Measurements from ENCODE around the gene ACAA1. TPM values are rescaled to one million over a fixed set of nuclear protein-coding genes. Genes with fewer than 3 reads are reported as not detected.
A peak's percentile ranks its signal among the peaks of the same experiment; 100 is the strongest.

ACAA1 gene
- total RNA-seq, 1 experiment from 2014 or later: 44.3 TPM

GRCh38 chr3:38170722-38171121 is 33.8 kb upstream of the ACAA1 start:
- peaks cover 35 to 39% of the 10 kb centered on the region in 2 experiments for H3K4me1 Mint-ChIP-seq
- no peaks in the 10 kb centered on the region for H3K27me3 Mint-ChIP-seq (ENCODE audit: low read depth)
- no peak overlapping the region for H2BK12ac ChIP-seq (ENCODE audit: insufficient read length, low read depth, low read length)
- no peak overlapping the region for H4K5ac ChIP-seq (ENCODE audit: insufficient read length, low read depth, low read length)
- no peak for TF ChIP-seq CTCF (conservative IDR thresholded peaks at IDR 0.05)
- H3K4me2 ChIP-seq (ENCODE audit: insufficient read depth, insufficient read length, low read length): no peak overlapping the region
- no peak overlapping the region for H4K8ac ChIP-seq (replicated peaks; ENCODE audit: insufficient read length, low read depth, low read length)
- H4K20me1 ChIP-seq (ENCODE audit: control insufficient read depth, insufficient read depth, insufficient read length): no peaks in the 10 kb centered on the region
- no peak overlapping the region for H4K91ac ChIP-seq (ENCODE audit: insufficient read length, low read depth, low read length)
- no peak overlapping the region for H2BK20ac ChIP-seq (ENCODE audit: low read depth, low read length, poor library complexity, severe bottlenecking)
- H3K27ac Mint-ChIP-seq: peak overlapping the region in 1 of 3 experiments; percentile 61; a peak in 2 of 7 replicates
- H3K9me3 Mint-ChIP-seq: no peaks in the 10 kb centered on the region
- H3K23ac ChIP-seq (ENCODE audit: insufficient read length, low read depth, low read length): no peak overlapping the region
- no CpG with 5 or more reads among the region's 4 CpGs for WGBS (ENCODE audit: extremely low coverage, insufficient read length, low lambda C conversion rate)
- no peak overlapping the region for H2BK5ac ChIP-seq (ENCODE audit: insufficient read length, low read length)
- H3K9me3 ChIP-seq (ENCODE audit: control insufficient read depth, low read depth, low read length): no peaks in the 10 kb centered on the region
- no peak overlapping the region for H2BK15ac ChIP-seq (ENCODE audit: low read depth, low read length)
- H2BK120ac ChIP-seq (ENCODE audit: low read depth, low read length, poor library complexity, severe bottlenecking): no peak overlapping the region
- H3K14ac ChIP-seq (ENCODE audit: insufficient read depth, low read length): no peak overlapping the region
- no peaks in the 10 kb centered on the region for H3K27me3 ChIP-seq (ENCODE audit: insufficient read depth, low read length)
- no peaks in the 10 kb centered on the region for H3K23me2 ChIP-seq (ENCODE audit: insufficient read length, low read depth, low read length, poor library complexity, severe bottlenecking)
- H2AFZ ChIP-seq (ENCODE audit: low read length): no peak overlapping the region
- DNase-seq: no peak
- H3K79me2 ChIP-seq (ENCODE audit: insufficient read depth, low read length): peaks cover 24% of the 10 kb centered on the region; the same call in 1 of the 2 replicates
- no peak overlapping the region for H3K18ac ChIP-seq (ENCODE audit: insufficient read length, low read depth, low read length)
- H3K9ac ChIP-seq (ENCODE audit: extremely low read depth, insufficient read length, low read length): no peak overlapping the region
- H3K79me1 ChIP-seq (ENCODE audit: insufficient read depth, low read depth, low read length, poor library complexity, severe bottlenecking): peaks cover 8% of the 10 kb centered on the region
- H3K4me1 ChIP-seq (ENCODE audit: insufficient read depth, low read length): peaks cover 3% of the 10 kb centered on the region; the same call in 1 of the 2 replicates
- H2AK5ac ChIP-seq (ENCODE audit: insufficient read length, low read length): no peak overlapping the region
- H3K56ac ChIP-seq (ENCODE audit: insufficient read length, low read depth, low read length): no peak overlapping the region
- H3K4me3 Mint-ChIP-seq: no peak overlapping the region
- no peak overlapping the region for H3K27ac ChIP-seq (ENCODE audit: insufficient read length, low read depth, low read length)
- H3K36me3 Mint-ChIP-seq (ENCODE audit: insufficient read depth in 1 of 3, low read depth in 3 of 3): peaks cover 0 to 4% (median 0%) of the 10 kb centered on the region in 3 experiments; a peak in 3 of 7 replicates
- no peak overlapping the region for H3K4ac ChIP-seq (ENCODE audit: low read depth, low read length)
- H3T11ph ChIP-seq (ENCODE audit: low read length): no peak overlapping the region
